ENCODE results near the gene FKBP4. TPM values are rescaled to one million over a fixed set of nuclear protein-coding genes. Genes with fewer than 3 reads are reported as not detected.

The FKBP4 gene
- total RNA-seq, 1 donor from 2014 or later, result 45.3 TPM

DNA sequence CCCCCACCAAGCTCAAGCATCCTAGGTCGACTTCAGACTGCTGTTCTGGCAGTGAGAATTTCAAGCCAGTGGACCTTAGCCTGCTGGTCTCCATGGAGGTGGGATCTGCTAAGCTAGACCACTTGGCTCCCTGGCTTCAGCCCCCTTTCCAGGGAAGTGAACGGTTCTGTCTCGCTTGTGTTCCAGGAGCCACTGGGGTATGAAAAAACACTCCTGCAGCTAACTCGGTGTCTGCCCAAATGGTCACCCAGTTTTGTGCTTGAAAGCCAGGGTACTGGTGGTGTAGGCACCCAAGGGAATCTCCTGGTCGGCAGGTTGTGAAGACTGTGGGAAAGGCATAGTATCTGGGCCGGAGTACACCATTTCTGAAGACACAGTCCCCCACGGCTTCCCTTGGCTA lies 44.6 kb upstream of the FKBP4 start:
- no peak overlapping the region for H3K27ac Mint-ChIP-seq
- H3K4me1 ChIP-seq, result peaks cover 21% of the 10 kb centered on the region
- H3F3A ChIP-seq (ENCODE audit: low read depth), result peaks cover 8% of the 10 kb centered on the region
- no peak overlapping the region for H3K4me2 ChIP-seq
- peaks cover 36% of the 10 kb centered on the region for H3K27me3 ChIP-seq
- peaks cover 26% of the 10 kb centered on the region for H3K27me3 Mint-ChIP-seq (ENCODE audit: insufficient read depth, low read depth)
- no peaks in the 10 kb centered on the region for H3K9me3 ChIP-seq (ENCODE audit: low read depth)
- H3K36me3 Mint-ChIP-seq, result no peaks in the 10 kb centered on the region
- H3K36me3 ChIP-seq, result no peaks in the 10 kb centered on the region
- no peak overlapping the region for H3K27ac ChIP-seq
- H3K79me2 ChIP-seq (ENCODE audit: low read depth), result no peaks in the 10 kb centered on the region
- no peaks in the 10 kb centered on the region for H3K9me3 Mint-ChIP-seq
- no peak overlapping the region for H3K9ac ChIP-seq
- no peak overlapping the region for H3K4me3 Mint-ChIP-seq
- no peak for DNase-seq (ENCODE audit: low spot score)
- TF ChIP-seq, protein P1, sequence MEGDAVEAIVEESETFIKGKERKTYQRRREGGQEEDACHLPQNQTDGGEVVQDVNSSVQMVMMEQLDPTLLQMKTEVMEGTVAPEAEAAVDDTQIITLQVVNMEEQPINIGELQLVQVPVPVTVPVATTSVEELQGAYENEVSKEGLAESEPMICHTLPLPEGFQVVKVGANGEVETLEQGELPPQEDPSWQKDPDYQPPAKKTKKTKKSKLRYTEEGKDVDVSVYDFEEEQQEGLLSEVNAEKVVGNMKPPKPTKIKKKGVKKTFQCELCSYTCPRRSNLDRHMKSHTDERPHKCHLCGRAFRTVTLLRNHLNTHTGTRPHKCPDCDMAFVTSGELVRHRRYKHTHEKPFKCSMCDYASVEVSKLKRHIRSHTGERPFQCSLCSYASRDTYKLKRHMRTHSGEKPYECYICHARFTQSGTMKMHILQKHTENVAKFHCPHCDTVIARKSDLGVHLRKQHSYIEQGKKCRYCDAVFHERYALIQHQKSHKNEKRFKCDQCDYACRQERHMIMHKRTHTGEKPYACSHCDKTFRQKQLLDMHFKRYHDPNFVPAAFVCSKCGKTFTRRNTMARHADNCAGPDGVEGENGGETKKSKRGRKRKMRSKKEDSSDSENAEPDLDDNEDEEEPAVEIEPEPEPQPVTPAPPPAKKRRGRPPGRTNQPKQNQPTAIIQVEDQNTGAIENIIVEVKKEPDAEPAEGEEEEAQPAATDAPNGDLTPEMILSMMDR (IDR thresholded peaks at IDR 0.05), result no peak
- no peak for TF ChIP-seq EZH2 (IDR thresholded peaks at IDR 0.05)
- TF ChIP-seq EZH2phosphoT487 (IDR thresholded peaks at IDR 0.05), result no peak
- H3K4me1 Mint-ChIP-seq, result no peaks in the 10 kb centered on the region
- no peak overlapping the region for H2AFZ ChIP-seq (replicated peaks)
- H4K20me1 ChIP-seq (ENCODE audit: low read depth), result peaks cover 21% of the 10 kb centered on the region
- H3K4me3 ChIP-seq, result no peak overlapping the region

DNA sequence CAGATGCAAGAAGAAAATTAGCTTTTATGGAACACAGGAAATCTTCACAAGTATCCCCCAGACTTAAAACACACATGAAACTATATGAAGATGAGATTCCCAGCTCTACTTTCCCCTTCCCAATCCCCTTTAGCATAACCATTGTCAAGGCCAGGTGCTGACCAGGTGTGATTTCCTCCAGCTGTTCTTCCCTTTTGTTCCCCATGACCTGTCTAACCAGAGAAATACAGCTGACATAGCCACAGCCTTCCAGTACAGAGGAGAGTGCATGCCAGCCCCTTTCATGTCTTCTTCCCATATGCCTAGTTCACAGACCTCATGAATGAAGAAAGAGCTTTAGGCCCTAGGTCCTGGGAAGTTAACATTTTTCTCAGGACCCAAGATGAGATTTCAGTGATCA lies 43.5 kb upstream of the FKBP4 start:
- H3F3A ChIP-seq (ENCODE audit: low read depth), result peaks cover 8% of the 10 kb centered on the region
- TF ChIP-seq EZH2 (IDR thresholded peaks at IDR 0.05) (no peak), EZH2phosphoT487 (IDR thresholded peaks at IDR 0.05) (no peak)
- TF ChIP-seq, protein P1 (IDR thresholded peaks at IDR 0.05), result no peak
- H3K79me2 ChIP-seq (ENCODE audit: low read depth), result no peaks in the 10 kb centered on the region
- Mint-ChIP-seq H3K9me3 (no peaks in the 10 kb centered on the region), H3K36me3 (no peaks in the 10 kb centered on the region), H3K4me3 (no peak overlapping the region), H3K4me1 (no peaks in the 10 kb centered on the region), H3K27ac (no peak overlapping the region), H3K27me3 (ENCODE audit: insufficient read depth, low read depth) (peaks cover 24% of the 10 kb centered on the region)
- no peak overlapping the region for H3K4me2 ChIP-seq
- H3K36me3 ChIP-seq, result no peaks in the 10 kb centered on the region
- peaks cover 21% of the 10 kb centered on the region for H4K20me1 ChIP-seq (ENCODE audit: low read depth)
- no peak for DNase-seq (ENCODE audit: low spot score)
- H3K4me3 ChIP-seq, result no peak overlapping the region
- H2AFZ ChIP-seq (replicated peaks), result no peak overlapping the region
- H3K4me1 ChIP-seq, result peaks cover 23% of the 10 kb centered on the region
- H3K27me3 ChIP-seq, result peaks cover 36% of the 10 kb centered on the region
- no peaks in the 10 kb centered on the region for H3K9me3 ChIP-seq (ENCODE audit: low read depth)
- no peak overlapping the region for H3K27ac ChIP-seq
- no peak overlapping the region for H3K9ac ChIP-seq

DNA sequence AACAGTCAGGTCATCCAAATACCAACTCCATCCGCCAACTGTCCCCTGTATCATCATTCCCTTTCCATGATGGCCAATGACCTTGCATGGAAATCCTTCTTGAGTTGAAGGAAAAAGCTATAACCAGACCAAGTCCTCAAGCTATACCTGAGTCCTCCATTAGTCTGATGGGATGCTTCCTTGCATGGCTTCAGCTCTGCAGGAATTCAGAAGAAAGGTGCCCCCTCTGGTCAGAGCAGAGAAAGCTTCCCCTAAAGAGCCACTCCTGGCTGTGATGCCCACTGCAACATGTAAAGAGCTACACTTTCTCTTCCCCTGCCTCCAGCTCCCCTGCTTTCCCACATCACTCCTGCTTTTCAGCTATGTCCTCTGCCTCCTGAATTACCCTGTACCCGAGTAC lies 43.1 kb upstream of the FKBP4 start:
- Histone ChIP-seq H3F3A (ENCODE audit: low read depth) (peaks cover 8% of the 10 kb centered on the region), H3K4me2 (no peak overlapping the region), H4K20me1 (ENCODE audit: low read depth) (peaks cover 21% of the 10 kb centered on the region), H3K4me3 (no peak overlapping the region), H2AFZ (replicated peaks) (no peak overlapping the region), H3K4me1 (peaks cover 23% of the 10 kb centered on the region), H3K9me3 (ENCODE audit: low read depth) (no peaks in the 10 kb centered on the region), H3K27me3 (peaks cover 36% of the 10 kb centered on the region), H3K36me3 (no peaks in the 10 kb centered on the region), H3K79me2 (ENCODE audit: low read depth) (no peaks in the 10 kb centered on the region), H3K9ac (no peak overlapping the region), H3K27ac (no peak overlapping the region)
- DNase-seq (ENCODE audit: low spot score), result peak; percentile 40
- no peak for TF ChIP-seq EZH2 (IDR thresholded peaks at IDR 0.05)
- TF ChIP-seq, protein P1 (IDR thresholded peaks at IDR 0.05), result peak; percentile 45
- Mint-ChIP-seq H3K4me3 (no peak overlapping the region), H3K27me3 (ENCODE audit: insufficient read depth, low read depth) (peaks cover 23% of the 10 kb centered on the region), H3K4me1 (no peaks in the 10 kb centered on the region), H3K27ac (no peak overlapping the region), H3K9me3 (no peaks in the 10 kb centered on the region), H3K36me3 (no peaks in the 10 kb centered on the region)
